Epithelial cell of esophagus (primary cell): ENCODE results near the gene RASL12.
"Not testable (repeated sequence)": the region's sequence is repeated elsewhere in the genome, so short reads cannot be mapped to it uniquely, and the experiment has no call there.

ENCODE experiments used
- DNase-seq: peaks from one replicate; pipeline ENCODE4 v3.0.0; 2010; ENCODE audit warnings: low read depth
- H3K4me3 ChIP-seq: 2 replicates; pipeline ENCODE4 v1.5.1; 2011; ENCODE audit warnings: mild to moderate bottlenecking, low read length, control low read depth
- CTCF ChIP-seq: IDR thresholded peaks from 2 replicates; pipeline ENCODE4 v1.5.1; 2011; ENCODE audit warnings: low read depth, mild to moderate bottlenecking, low read length, control low read depth, inconsistent platforms; ENCODE audit not compliant: insufficient read depth; ENCODE audit errors: missing control alignments

Gene RASL12

DNA sequence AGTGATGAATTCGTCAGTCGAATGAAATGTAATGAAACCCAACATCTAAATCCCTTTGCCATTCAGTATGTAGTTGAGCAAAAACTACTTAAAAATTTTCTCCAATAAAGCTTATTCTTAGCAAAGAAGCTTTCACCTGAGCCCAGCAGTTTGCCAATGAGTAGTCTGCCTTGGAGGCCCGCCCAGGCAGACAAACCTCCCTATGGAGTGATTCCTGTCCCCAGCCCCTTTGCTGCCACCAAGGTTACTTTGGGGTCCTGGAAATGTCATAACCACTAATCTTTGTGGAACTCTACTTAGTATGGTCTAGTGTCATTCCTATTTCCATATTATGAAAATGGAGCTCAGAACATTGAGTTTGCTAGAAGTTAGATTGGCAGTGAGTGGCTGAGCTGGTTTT lies 35.1 kb upstream of the RASL12 start:
- TF ChIP-seq CTCF = no peak
- no peak overlapping the region for H3K4me3 ChIP-seq
- DNase-seq = no peak

- no peak for DNase-seq
- no peak for TF ChIP-seq CTCF
- H3K4me3 ChIP-seq = no peak overlapping the region
Observed at GRCh38 chr15:65101891-65102708, 34.3 kb upstream of the RASL12 start.

GRCh38 chr15:65101411-65101890 lies 33.7 kb upstream of the RASL12 start:
- TF ChIP-seq CTCF = peak; percentile 80
- H3K4me3 ChIP-seq = no peak overlapping the region
- peak; percentile 69 for DNase-seq

DNA sequence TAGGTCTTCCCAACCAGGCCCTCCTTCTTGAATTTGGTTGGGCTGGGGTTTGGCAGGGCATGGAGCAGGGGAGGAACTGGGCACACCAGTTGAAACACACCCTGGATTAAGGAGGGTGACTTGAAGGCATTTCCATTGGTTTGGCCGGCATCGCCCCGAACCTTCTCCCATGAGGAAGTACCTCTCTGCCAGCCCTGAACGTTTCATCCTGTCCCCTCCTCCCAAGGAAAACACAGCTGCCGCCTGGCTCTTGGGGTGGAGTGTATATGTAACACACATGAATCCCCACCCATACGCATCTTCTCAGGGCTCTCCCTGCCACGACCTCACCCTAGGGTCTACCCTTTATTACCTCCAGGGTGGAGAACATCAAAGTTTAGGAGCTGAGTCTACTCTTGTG lies 32.7 kb upstream of the RASL12 start:
- TF ChIP-seq CTCF = no peak
- DNase-seq = no peak
- no peak overlapping the region for H3K4me3 ChIP-seq

GRCh38 chr15:65099801-65100200 lies 32.0 kb upstream of the RASL12 start:
- H3K4me3 ChIP-seq, DNase-seq: not testable (repeated sequence)

- no peak overlapping the region for H3K4me3 ChIP-seq
- no peak for TF ChIP-seq CTCF
- no peak for DNase-seq
Observed at GRCh38 chr15:65099336-65099735, 31.5 kb upstream of the RASL12 start.

DNA sequence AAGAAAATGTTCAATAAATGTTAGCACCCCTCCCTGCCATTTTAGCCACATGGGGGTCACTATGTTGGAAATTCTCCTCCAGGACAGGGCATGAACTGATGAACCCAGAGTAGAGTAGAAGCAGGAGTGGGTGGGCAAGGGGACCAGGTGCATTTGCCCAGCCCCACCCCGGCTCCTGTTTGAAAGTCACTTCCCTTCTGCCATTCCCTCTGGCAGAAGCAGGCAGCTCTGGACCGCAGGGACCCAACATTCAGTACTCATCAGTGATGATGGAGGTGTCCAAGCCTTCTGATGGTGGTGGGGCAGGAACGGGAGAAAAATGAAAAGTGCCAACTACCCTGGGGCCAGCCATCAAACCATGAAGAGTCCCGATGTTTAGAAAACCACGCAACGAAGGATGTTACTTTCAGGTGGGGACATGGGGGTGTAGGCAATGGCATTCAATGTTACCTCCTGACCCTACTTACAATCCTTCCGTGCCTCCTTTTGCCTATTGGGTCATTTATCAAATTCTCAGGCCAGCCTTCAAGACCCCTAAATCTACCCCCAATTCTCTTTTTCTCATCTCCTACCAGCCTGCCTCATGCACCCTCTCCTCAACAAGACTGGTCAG lies 30.0 kb upstream of the RASL12 start:
- DNase-seq = no peak

More for the DNA sequence above, 30.0 kb upstream of the RASL12 start:
- TF ChIP-seq CTCF = no peak
- H3K4me3 ChIP-seq = no peak overlapping the region
